ENCODE data around the gene SYNM. TPM values are rescaled to one million over a fixed set of nuclear protein-coding genes. Genes with fewer than 3 reads are reported as not detected.

Gene SYNM
- total and polyA plus RNA-seq, 2 donors (not counting 1 experiment from before 2014, with no cell fraction given) = 0.04 to 0.27 TPM

DNA sequence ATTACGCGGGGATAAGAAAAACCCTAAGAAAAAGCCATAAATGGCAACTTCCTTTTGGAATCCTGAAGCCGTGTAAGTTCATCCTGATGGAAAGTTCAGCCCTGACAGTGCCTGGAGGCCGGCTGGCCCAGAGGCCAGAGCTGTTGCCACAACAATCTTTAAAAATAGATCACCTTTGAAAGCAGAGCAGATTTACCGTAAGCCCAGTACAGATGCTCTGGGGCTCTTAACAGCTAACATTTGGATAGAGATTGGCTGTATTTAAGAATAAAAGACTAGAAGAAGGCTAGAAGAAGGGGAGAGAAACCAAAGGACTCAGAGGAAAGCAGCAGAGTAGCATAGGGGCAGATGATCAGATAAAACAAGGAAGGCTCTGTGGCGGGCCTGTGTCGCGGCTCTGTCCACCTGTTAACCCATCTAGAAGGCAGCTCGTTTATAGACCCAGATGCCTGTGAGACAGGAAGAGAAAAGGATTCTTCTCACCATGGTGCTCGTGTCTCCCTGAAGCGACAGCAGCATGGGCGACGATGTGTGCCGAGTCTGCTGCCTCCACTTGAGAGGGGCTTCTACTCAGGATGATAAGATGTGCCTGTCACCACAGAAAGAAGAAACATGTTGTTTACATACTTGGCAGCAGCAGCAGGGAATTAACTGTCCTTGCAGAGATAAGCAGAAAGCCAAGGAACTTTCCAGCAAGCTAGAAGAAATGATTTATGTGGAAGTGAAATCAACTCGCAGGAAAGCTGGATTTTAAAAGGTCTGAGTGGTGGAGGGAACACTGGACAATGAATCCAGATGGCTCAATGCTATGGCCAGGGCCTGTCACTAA, 69.9 kb downstream of the SYNM start:
- H3K4me3 ChIP-seq (ENCODE audit: control extremely low read depth in 1 of 5, extremely low read depth in 1 of 5, insufficient read depth in 1 of 5, low read depth in 2 of 5, low read length in 4 of 5) = no peak overlapping the region
- no peak overlapping the region for H3K4me3 Mint-ChIP-seq
- H3K9ac ChIP-seq (ENCODE audit: low read length) = no peak overlapping the region
- H3K27ac Mint-ChIP-seq = no peak overlapping the region
- ChIA-PET CTCF (no interaction called here), POLR2A (no interaction called here)
- WGBS (ENCODE audit: insufficient coverage) = 55% methylated on average over 10 of the region's 15 CpGs
- no peaks in the 10 kb centered on the region for H3K27me3 Mint-ChIP-seq
- DNase-seq (no peak), ATAC-seq (ENCODE audit: low read depth) (no peak)
- intact Hi-C loops (cut with micrococcal nuclease) = no loop called here
- H3K4me2 ChIP-seq (replicated peaks; ENCODE audit: low read depth, low read length, poor library complexity, severe bottlenecking) = no peak overlapping the region
- H3K9me3 Mint-ChIP-seq (ENCODE audit: insufficient read depth) = no peaks in the 10 kb centered on the region
- H3K4me1 Mint-ChIP-seq = no peaks in the 10 kb centered on the region
- no peaks in the 10 kb centered on the region for H3K27me3 ChIP-seq (replicated peaks in 1 of 4; ENCODE audit: control extremely low read depth in 1 of 4, control insufficient read depth in 3 of 4, insufficient read depth in 4 of 4, low read length in 3 of 4)
- no peak overlapping the region for H2AFZ ChIP-seq (ENCODE audit: insufficient read depth, low read depth, low read length, poor library complexity, severe bottlenecking)
- no peaks in the 10 kb centered on the region for H3K36me3 ChIP-seq (replicated peaks in 1 of 2; ENCODE audit: control extremely low read depth in 1 of 2, control insufficient read depth in 1 of 2, extremely low read depth in 1 of 2, insufficient read depth in 2 of 2, low read length in 1 of 2)
- H3K9me3 ChIP-seq (ENCODE audit: control extremely low read depth in 1 of 3, control insufficient read depth in 2 of 3, insufficient read depth in 1 of 3, low read length in 2 of 3) = no peaks in the 10 kb centered on the region
- no peaks in the 10 kb centered on the region for H3K4me1 ChIP-seq (ENCODE audit: control insufficient read depth in 2 of 2, insufficient read depth in 2 of 2, low read length in 2 of 2)
- H3K79me2 ChIP-seq (ENCODE audit: control insufficient read depth, insufficient read depth, low read length) = no peaks in the 10 kb centered on the region
- no peak for TF ChIP-seq EZH2 (IDR thresholded peaks at IDR 0.05; ENCODE audit: borderline replicate concordance, insufficient read depth, low read depth, low read length, poor library complexity, severe bottlenecking)
- TF ChIP-seq, protein P1, sequence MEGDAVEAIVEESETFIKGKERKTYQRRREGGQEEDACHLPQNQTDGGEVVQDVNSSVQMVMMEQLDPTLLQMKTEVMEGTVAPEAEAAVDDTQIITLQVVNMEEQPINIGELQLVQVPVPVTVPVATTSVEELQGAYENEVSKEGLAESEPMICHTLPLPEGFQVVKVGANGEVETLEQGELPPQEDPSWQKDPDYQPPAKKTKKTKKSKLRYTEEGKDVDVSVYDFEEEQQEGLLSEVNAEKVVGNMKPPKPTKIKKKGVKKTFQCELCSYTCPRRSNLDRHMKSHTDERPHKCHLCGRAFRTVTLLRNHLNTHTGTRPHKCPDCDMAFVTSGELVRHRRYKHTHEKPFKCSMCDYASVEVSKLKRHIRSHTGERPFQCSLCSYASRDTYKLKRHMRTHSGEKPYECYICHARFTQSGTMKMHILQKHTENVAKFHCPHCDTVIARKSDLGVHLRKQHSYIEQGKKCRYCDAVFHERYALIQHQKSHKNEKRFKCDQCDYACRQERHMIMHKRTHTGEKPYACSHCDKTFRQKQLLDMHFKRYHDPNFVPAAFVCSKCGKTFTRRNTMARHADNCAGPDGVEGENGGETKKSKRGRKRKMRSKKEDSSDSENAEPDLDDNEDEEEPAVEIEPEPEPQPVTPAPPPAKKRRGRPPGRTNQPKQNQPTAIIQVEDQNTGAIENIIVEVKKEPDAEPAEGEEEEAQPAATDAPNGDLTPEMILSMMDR (IDR thresholded peaks at IDR 0.05) = no peak
- no peaks in the 10 kb centered on the region for H4K20me1 ChIP-seq (ENCODE audit: control insufficient read depth, insufficient read depth, low read length, poor library complexity, severe bottlenecking)
- no peak overlapping the region for H3K27ac ChIP-seq (ENCODE audit: low read length in 2 of 2)

DNA sequence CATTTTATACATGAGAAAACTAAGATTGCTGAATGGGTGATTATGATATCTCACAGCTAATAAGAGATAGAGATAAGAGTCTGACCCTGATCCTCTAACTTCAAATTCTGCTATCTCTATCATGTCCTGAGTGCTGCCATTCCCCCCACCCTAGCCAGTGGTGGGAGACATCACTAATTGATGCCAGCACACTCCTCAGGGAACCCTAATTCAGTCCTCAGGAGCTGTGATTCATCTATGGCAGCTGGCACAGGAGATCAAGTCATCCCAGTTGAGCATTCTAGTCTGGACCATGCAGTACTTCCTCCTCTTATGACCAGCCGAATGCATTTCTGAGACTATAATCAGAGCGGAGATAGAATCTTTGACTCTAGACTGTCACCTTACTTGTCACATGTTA, 71.9 kb downstream of the SYNM start:
- H4K20me1 ChIP-seq (ENCODE audit: control insufficient read depth, insufficient read depth, low read length, poor library complexity, severe bottlenecking) = no peaks in the 10 kb centered on the region
- DNase-seq (no peak), ATAC-seq (ENCODE audit: low read depth) (no peak)
- no peaks in the 10 kb centered on the region for H3K79me2 ChIP-seq (ENCODE audit: control insufficient read depth, insufficient read depth, low read length)
- no peaks in the 10 kb centered on the region for H3K4me1 ChIP-seq (ENCODE audit: control insufficient read depth in 2 of 2, insufficient read depth in 2 of 2, low read length in 2 of 2)
- no peak overlapping the region for H2AFZ ChIP-seq (ENCODE audit: insufficient read depth, low read depth, low read length, poor library complexity, severe bottlenecking)
- H3K4me3 Mint-ChIP-seq = no peak overlapping the region
- H3K4me2 ChIP-seq (replicated peaks; ENCODE audit: low read depth, low read length, poor library complexity, severe bottlenecking) = no peak overlapping the region
- intact Hi-C loops (cut with micrococcal nuclease) = no loop called here
- no peak overlapping the region for H3K27ac Mint-ChIP-seq
- no peak overlapping the region for H3K4me3 ChIP-seq (ENCODE audit: control extremely low read depth in 1 of 5, extremely low read depth in 1 of 5, insufficient read depth in 1 of 5, low read depth in 2 of 5, low read length in 4 of 5)
- H3K9me3 Mint-ChIP-seq (ENCODE audit: insufficient read depth) = no peaks in the 10 kb centered on the region
- no peak overlapping the region for H3K9ac ChIP-seq (ENCODE audit: low read length)
- POLR2A ChIA-PET = no interaction called here
- no peaks in the 10 kb centered on the region for H3K27me3 ChIP-seq (replicated peaks in 1 of 4; ENCODE audit: control extremely low read depth in 1 of 4, control insufficient read depth in 3 of 4, insufficient read depth in 4 of 4, low read length in 3 of 4)
- no peaks in the 10 kb centered on the region for H3K9me3 ChIP-seq (ENCODE audit: control extremely low read depth in 1 of 3, control insufficient read depth in 2 of 3, insufficient read depth in 1 of 3, low read length in 2 of 3)
- no peaks in the 10 kb centered on the region for H3K36me3 ChIP-seq (replicated peaks in 1 of 2; ENCODE audit: control extremely low read depth in 1 of 2, control insufficient read depth in 1 of 2, extremely low read depth in 1 of 2, insufficient read depth in 2 of 2, low read length in 1 of 2)
- no peaks in the 10 kb centered on the region for H3K4me1 Mint-ChIP-seq
- WGBS (ENCODE audit: insufficient coverage) = 100% methylated on average over 1 of the region's 2 CpGs
- no peak overlapping the region for H3K27ac ChIP-seq (ENCODE audit: low read length in 2 of 2)
- CTCF ChIA-PET = interaction anchor here (0.7 kb wide), 1 partner anchor 9 kb away, joined by 3 read pairs; no protein-coding TSS in a partner anchor
- TF ChIP-seq EZH2 (IDR thresholded peaks at IDR 0.05; ENCODE audit: borderline replicate concordance, insufficient read depth, low read depth, low read length, poor library complexity, severe bottlenecking) = no peak
- TF ChIP-seq, protein P1 (IDR thresholded peaks at IDR 0.05) = no peak
- H3K27me3 Mint-ChIP-seq = no peaks in the 10 kb centered on the region
